Right lobe of liver (tissue), 4 donors: ENCODE results near the gene SLC37A1.

Experiments
- POLR2A ChIP-seq: fragments of 450-650 bp; IDR thresholded peaks from one replicate; pipeline ENCODE4 v1.6.1; 2017; ENCODE audit warnings: antibody characterized with exemption, mild to moderate bottlenecking
- TF ChIP-seq, protein P1 (sequence below), 4 donors: fragments of 200-600 bp in 3 of 4; fragments of 450-650 bp in 1 of 4; IDR thresholded peaks; one replicate each; pipeline versions ENCODE4 v1.5.1 to v1.8.0; 2016 to 2022; ENCODE audit warnings: antibody characterized with exemption in 4 of 4, mild to moderate bottlenecking in 2 of 4
- donor health status: DM: no; HTN: no; CAD: no.
- donor health status: DM: no; HTN: no; CAD: no.
- donor health status: DM: no; HTN: yes; CAD: no.

DNA sequence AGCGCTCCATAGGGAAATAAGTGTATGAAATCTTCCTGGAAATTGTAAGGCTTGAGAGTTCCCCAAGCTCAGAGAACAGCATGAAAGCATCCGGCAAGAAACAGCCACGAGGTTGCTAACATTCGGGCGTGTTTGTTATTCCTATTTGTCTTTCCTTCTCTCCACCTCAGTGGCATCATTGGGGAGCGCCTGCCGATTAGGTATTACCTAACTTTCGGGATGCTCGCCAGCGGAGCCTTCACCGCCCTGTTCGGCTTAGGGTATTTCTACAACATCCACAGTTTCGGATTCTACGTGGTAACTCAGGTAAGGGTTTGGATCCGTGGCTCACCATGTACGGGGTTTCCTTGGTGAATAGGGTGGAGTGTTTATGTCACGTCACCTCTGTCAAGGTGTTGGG lies 25.7 kb downstream of the SLC37A1 start:
- TF ChIP-seq, protein P1, sequence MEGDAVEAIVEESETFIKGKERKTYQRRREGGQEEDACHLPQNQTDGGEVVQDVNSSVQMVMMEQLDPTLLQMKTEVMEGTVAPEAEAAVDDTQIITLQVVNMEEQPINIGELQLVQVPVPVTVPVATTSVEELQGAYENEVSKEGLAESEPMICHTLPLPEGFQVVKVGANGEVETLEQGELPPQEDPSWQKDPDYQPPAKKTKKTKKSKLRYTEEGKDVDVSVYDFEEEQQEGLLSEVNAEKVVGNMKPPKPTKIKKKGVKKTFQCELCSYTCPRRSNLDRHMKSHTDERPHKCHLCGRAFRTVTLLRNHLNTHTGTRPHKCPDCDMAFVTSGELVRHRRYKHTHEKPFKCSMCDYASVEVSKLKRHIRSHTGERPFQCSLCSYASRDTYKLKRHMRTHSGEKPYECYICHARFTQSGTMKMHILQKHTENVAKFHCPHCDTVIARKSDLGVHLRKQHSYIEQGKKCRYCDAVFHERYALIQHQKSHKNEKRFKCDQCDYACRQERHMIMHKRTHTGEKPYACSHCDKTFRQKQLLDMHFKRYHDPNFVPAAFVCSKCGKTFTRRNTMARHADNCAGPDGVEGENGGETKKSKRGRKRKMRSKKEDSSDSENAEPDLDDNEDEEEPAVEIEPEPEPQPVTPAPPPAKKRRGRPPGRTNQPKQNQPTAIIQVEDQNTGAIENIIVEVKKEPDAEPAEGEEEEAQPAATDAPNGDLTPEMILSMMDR (IDR thresholded peaks at IDR 0.05): no peak
- peak; percentile 25 for TF ChIP-seq POLR2A
